Stimulated activated CD4-positive, alpha-beta T cell treated with anti-CD3 and anti-CD28 coated beads, Interleukin-1b, Interleukin-23, amount 100 ng/mL, for 1 hour (primary cell): Measurements from ENCODE around the gene CENPT.
"Not testable (repeated sequence)": the region's sequence is repeated elsewhere in the genome, so short reads cannot be mapped to it uniquely, and the experiment has no call there.

ENCODE experiments used
- DNase-seq, 2 donors: peaks; one replicate each; pipeline ENCODE4 v3.0.0-alpha.2; 2020; ENCODE audit warnings: low read depth in 2 of 2

CENPT gene

DNA sequence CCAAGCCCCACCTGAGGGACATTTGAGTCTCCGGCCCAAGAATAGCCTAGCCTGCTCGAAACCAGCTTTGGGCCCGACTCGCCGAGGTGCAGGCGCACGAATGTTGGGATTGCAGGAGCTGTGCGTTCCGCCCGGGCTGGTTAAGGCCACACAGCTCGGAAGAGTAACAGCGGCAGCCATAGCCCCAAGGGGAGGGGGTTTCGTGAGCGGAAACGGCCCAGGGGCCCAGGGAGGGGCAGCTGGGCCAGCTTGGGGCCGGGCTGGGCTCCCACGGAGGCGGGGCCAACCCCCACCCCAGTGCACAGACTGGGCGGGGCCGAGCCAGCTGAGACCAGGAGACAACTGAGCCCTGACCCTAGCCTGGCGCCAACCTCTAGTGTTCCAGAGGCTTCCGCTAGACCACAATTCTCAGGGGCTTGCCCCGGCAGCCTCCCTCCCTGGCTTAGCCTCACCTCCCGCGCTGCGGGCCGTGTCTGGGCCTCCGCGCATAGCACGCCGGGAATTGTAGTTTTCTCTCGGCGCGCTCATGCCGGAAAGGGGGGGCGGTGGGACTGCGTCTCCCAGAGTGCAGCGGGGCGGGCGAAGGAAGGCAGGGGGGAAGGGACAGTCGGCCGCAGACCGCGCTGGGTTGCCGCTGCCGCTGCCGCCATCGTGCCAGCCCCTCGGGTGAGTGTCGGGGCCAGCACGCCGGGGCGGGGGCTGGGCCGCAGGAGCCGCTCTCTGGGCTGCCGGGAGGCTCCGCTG, 1.0 kb downstream of the CENPT start, which contains the start of gene NUTF2:
TSS of gene NUTF2 (plus strand) at position 614 of the 744 bp plus-strand sequence. CDS start 18,198 bp downstream, outside the sequence.
- peak; percentile 80 to 92 for DNase-seq

DNA sequence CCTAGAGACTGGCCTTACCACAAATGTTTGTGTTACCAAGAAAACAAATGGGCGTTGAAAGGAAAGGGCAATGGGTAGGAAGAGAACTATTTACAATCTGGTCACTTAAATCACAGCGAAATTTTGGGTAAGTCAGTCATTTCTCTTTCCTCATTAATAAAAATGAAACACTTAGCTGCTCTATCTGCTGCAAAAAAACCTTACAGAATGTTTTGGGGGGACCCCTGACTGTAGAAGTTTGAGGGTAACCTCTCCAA, 1.5 kb downstream of the CENPT start:
- DNase-seq: no peak

DNA sequence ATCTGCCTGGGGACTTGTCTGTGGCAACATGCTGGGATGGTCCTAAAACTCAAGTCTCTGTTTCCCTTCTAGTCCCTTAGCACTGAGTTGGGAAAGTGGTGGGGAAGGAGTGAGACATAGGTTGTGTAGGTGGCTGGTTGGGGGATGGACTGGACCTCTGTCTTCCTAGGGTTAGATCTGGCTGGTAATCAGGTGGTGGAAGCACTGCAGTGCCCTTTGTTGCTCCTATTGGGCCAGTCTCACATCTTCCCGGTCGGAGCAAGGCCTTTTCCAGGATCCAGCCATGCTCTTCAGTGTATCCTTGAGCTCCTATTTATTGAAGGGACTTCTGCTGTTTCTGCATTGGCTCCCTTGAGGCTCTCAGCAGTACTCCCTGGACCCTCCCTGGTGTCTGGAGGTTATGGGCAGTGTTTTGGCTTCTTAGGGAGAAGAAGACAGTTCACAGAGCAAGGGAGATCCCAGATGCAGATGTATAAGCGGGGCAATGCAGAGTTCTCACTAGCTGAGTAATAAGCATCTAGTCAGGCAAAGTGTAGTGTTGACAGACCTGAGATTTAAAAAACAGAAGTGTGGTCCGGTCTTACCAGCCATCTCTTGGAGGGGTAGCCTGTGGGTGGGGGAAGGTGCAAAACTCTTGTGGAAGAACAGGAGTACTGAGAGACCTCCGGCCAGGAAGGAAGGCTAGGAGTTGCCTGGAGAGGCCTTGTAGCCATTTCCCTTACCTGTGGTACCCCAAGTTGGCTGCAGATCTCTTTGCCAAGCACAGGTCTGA, 2.0 kb downstream of the CENPT start:
- no peak for DNase-seq

DNA sequence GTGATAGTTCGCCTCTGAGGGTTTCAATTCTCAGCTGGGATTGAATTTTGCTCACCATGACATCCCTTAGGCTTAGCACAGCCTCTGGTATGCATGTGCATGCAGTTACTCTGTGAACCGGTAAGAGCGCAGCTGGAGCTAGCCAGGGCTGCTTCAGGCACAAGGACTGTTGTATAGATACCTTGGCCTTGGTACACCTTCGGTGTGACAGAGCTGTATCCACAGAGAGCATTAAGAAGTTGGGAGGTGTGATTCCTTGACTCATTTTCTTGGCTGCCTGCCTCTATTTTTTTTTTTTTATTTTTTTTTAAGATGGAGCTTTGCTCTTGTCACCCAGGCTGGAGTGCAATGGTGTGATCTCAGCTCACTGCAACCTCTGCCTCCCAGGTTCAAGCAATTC, 3.0 kb downstream of the CENPT start:
- no peak for DNase-seq

DNA sequence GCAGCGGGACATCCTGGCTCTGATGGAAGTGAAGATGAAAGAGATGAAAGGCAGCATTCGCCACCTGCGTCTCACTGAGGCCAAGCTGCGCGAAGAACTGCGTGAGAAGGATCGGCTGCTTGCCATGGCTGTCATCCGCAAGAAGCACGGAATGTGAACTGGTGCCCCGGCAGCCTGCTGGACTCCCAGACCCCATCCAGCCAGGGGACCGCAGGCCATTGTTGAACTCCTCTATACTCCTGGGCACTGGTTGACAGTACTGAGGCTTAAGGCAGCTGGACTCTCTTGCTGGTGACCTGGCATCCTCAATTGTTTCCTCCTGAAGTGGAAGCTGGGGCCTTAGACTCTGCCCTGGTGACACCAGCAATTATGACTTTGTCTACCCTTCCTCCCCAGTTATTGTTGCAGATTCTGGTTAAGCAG, 4.1 kb downstream of the CENPT start:
- no peak for DNase-seq

DNA sequence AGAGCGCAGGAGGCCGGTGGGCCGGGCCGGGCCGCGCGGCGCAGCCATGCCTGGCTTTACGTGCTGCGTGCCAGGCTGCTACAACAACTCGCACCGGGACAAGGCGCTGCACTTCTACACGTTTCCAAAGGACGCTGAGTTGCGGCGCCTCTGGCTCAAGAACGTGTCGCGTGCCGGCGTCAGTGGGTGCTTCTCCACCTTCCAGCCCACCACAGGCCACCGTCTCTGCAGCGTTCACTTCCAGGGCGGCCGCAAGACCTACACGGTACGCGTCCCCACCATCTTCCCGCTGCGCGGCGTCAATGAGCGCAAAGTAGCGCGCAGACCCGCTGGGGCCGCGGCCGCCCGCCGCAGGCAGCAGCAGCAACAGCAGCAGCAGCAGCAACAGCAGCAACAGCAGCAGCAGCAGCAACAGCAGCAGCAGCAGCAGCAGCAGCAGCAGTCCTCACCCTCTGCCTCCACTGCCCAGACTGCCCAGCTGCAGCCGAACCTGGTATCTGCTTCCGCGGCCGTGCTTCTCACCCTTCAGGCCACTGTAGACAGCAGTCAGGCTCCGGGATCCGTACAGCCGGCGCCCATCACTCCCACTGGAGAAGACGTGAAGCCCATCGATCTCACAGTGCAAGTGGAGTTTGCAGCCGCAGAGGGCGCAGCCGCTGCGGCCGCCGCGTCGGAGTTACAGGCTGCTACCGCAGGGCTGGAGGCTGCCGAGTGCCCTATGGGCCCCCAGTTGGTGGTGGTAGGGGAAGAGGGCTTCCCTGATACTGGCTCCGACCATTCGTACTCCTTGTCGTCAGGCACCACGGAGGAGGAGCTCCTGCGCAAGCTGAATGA, 4.8 kb downstream of the CENPT start:
- DNase-seq: no peak

DNA sequence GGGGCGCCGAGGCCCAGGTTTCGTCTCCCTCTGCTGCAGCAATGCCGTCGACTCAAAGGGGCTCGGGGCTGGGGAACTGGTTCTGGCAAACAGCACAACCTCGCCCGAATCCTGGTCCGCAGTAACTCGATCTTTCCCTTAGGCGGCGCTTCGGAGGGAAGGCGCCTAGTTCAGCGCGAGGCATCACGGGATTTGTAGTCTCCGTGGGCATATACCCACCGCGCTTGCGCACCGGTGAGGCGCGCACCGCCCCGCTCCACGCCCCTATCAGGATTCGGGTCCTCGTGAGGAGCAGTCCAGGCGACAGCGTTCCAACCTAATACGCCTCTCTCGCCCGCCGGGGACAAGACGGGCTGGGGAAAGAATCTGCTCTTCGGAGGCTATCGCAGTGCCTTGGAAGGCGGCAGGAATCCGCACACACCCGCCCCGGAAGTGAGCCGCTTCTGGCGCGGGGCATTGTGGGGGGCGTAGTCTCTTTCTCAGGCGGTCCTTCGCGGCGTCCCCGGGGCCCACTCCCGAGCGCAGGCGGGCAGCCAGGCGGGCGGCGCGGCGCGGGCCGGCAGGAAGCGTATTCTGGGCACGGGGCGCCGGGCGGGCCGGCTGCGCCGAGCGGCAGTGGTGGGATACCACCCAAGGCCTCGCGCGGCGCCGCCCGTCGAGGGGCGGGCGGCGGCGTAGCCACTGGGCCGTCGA, 5.5 kb downstream of the CENPT start, which contains the start of gene THAP11:
TSS of gene THAP11 (plus strand) at position 505 of the 693 bp plus-strand sequence. CDS start 235 bp downstream, outside the sequence.
- DNase-seq: peak; percentile 82 to 83

DNA sequence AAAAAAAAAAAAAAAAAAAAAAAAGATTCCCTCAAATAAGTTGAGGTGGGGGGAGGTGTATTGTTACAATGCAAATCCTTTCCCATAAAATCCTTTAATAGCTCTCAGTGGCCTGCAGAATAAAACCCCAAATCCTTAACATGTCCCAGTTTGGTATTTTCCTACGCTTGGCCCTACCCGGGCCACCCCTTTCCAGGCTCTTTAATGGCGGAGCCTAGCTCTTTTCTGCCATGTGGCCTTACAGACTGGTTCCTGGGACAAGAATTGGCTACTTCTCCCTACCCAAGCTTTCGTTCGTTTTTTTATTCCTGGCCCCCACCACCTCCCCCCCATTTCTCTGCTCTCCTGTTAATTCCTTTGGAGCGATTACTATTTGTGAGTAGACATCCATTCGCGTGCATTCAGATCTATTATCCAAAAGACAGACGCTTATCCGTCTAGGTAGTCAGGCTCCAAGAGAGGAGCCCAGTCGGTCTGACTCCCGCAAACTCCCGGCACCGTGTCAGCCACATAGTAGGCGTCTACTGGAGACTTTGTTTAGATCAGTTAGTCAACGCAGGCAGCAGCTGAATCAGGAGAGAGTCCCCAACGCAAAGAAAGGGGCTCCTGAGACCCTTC, 6.2 kb downstream of the CENPT start:
- DNase-seq: no peak

DNA sequence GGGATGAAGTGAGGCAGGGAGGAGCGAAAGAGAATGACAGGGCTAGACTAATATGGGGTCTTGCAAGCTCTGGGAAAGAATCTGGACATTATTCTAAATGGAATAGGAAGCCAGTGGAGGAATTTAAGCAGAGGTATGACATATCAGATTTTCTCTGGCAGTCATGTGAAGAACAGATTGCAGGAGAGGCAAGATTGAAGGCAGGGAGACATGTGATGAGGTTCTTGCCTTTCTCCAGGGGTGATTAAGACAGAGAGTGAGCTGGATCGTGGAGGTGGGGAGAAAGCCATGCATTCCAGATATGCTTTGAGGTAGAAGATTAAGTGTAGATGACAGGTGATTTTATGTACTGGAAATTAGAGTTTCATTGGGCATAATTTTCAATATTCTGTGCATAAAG, 9.7 kb downstream of the CENPT start:
- DNase-seq: no peak

DNA sequence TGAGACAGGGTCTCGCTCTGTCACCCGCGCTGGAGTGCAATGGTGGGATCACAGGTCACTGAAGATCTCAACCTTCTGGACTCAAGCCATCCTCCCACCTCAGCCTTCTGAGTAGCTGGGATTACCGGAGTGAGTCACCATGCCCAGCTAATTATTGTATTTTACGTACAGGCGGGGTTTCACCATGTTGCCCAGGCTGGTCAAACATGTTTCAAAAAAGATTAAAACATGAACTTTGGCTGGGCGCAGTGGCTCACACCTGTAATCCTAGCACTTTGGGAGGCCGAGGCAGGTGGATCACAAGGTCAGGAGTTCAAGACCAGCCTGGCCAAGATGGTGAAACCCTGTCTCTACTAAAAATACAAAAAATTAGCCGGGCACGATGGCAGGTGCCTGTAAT, 10.3 kb downstream of the CENPT start:
- DNase-seq: not testable (repeated sequence)

DNA sequence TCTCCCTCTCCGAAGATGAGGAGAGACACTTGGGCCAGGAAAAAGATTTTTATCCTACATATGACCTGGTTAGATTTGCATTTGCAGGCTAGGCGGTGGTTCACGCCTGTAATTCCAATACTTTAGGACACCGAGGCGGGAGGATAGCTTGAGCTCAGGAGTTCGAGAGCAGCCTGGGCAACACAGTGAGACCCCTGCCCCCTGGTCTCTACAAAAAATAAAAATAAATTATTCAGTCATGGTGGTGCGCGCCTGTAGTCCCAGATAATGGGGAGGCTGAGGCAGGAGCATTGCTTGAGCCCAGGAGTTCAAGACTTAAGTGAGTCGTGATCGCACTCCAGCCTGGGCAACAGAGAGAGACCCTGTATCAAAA, 13.3 kb downstream of the CENPT start:
- no peak for DNase-seq

DNA sequence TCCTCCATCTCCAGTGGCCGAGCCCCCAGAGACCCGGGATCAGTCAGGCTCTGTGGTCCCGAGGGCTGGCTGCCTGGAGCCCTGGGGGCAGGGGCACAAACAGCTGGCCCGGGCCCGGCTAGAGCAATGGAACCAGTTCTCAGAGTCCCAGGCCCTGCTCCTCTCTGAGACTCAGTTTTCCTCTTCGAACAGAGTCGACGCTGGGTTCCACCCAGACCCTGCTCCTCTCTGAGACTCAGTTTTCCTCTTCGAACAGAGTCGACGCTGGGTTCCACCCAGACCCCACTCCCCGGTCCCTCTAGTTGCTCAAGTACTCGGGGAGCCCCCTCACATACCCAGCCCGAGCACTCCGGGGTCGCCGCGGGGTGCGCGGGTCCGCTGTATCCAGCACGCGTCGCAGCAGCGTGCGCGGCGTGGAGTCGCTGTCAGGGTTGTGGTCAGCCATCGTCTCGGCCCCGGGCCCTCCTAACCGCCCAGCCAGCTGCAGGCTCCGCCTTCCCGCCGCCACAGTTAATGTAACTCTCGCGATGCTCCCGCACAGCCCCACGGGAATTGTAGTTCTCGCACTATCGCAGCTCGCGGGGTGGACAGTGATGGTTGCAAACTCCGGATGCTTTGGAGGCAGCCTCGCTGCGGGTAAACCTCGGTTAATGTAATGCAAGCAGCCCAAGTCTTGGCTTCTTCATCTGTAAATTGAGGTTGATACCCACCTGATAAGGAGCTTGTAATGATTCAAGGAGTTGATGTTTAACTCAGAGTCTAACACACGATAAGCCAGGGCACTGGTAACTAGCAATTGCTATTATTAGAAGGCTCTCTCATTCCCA, 13.9 kb downstream of the CENPT start:
- peak; percentile 72 to 84 for DNase-seq

DNA sequence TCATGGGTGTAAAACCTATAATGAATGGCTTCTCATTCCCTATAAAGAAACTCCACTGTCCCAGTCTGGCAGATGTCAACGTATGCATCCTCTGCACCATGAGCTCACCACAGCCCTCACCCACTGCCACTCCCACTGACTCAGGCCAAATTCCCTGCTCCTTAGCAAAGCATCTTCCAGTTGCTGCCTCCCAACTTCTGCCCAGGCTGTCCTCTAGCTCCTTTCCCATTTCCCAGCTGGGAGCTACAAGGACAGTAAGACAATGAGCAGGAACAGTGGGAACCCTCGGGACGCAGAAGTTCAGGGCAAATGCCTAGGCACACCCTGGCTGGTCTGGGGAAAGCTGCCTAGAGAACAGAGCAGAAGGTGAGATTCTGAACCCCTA, 14.5 kb downstream of the CENPT start:
- DNase-seq: no peak

DNA sequence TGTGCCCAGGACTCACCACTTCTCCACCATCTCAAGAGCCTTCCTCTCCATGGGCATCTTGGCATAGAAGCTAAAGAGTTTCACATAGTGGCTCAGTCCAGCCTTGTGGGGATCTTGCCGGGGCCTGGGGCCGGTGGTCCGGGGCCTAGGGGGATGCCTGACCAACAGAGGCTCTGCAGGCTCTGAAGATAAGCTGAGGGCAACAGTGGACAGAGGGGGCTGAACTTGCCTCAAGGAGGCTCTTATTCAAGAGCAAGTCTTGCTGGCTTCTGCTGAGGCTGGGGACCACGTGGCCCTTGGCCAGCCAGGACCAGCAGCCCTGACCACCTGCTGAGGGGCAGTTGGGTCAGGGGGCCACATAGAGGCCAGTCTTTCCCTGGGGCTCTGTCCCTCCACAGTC, 18.8 kb downstream of the CENPT start:
- no peak for DNase-seq

DNA sequence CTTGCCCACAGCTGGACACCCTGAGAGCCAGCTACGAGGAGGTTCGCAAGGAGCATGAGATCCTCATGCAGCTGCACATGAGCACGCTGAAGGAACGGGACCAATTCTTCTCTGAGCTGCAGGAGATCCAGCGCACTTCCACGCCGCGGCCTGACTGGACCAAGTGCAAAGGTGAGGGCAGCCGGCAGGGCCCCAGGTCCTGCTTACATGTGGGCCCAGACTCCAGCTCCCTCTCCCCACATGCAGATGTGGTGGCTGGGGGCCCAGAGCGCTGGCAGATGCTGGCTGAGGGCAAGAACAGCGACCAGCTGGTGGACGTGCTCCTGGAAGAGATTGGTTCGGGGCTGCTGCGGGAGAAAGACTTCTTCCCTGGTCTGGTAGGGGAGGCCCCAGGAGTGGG, 21.6 kb downstream of the CENPT start:
- DNase-seq: no peak

DNA sequence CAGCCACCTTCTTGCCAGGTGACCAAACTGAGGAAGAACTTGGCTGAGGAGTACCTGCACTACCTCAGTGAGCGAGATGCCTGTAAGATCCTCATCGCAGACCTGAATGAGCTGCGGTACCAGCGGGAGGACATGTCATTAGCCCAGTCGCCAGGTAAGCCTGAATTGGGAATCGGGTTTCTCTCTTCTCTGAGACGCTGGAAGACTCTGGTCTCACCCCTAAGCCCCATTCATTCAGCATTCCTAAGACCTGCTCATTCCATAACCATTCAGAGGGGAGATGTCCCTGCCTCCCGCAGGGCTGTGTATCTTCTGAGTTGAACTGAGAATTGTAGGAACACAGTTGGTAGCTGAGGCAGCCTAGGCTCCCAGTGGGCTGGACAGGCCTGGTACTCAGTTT, 22.4 kb downstream of the CENPT start:
- no peak for DNase-seq

DNA sequence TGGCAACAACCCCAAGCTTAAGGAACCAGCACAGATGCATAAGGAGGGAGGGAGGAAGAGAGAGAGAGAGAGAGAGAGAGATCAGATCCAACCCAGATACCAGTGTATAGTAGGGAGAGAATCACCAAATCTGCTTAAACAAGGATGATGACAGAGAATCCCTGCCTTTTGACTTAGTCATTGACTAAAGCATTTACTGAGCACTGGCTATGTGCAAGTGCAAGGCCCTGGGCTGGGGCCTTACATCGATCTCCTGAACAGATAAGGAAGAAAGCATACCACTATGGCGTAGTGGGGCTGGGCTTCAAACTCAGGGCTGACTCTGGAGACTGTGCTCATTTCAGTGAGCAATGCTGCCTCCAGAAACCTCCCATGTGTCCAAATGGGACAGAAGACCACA, 25.0 kb downstream of the CENPT start:
- DNase-seq: no peak

DNA sequence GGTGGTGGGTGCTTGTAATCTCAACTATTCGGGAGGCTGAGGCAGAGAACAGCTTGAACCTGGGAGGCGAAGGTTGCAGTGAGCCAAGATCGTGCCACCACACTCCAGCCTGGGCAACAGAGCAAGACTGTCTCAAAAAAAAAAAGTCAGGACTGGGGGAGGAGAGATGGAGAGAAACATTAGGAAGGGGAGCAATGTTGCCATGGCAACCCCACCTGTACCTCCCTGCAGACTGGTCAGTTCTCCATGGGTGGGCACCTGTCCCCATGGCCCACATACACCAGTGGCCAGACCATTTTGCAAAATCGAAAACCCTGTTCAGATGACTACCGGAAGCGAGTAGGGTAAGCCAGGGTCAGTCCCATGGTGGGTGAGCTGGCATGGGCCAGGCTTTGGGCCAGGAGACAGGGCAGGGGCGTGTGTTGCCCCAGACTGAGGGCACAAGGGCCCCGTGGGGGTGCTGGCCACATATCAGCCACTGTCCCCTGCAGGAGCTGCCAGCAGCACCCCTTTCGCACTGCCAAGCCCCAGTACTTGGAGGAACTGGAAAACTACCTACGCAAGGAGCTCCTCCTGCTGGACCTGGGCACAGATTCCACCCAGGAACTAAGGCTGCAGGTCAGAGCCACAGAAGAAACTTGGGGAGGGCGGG, 26.8 kb downstream of the CENPT start:
- DNase-seq: no peak

DNA sequence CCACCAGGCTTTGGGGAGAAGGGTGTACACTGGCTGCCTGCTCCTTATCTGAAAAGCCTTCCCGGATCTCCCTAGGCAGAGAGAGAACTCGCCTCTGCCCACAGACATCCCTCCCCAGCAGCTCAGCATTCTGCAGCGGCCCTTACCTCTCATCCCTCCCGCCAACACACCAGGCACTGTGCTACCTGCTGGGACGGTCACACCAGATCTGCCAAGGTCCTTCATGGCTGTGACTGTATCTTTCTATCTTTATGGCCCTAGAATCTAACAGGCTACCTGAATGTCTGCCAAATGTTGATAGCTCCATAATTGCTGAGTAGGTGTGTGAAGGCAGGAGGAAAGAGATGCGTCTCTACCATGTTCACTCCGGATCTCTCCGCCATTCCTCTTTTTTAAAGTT, 32.9 kb downstream of the CENPT start:
- no peak for DNase-seq

DNA sequence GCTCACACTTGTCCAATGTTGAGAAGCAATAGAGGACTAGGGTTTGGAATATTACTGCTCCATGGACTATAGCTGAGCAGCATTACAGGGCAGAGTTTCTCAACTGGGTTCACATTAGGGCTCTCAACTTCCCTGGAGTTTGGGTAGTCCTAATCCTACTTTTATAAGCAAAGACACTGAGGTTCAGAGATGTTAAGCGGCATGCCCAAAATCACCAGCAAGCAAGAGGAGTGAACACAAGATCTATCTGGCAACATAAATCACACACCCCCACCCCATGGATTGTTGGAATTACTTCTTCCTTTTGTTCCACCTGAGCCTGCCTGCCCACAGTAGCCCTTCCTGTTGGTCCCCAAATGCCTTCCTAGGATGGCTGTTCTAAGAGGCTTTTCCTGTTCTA, 35.6 kb downstream of the CENPT start:
- DNase-seq: no peak
